Erythroblast (primary cell): ENCODE data around the gene FMO2.

Source experiments
- GATA1 ChIP-seq: IDR thresholded peaks from 2 replicates; pipeline ENCODE4 v1.6.1; 2011; ENCODE audit warnings: low read depth, mild to moderate bottlenecking, control low read depth, low read length, moderate library complexity
- POLR2A ChIP-seq: IDR thresholded peaks from 2 replicates; pipeline ENCODE4 v1.6.1; 2011; ENCODE audit warnings: mild to moderate bottlenecking, low read length

DNA sequence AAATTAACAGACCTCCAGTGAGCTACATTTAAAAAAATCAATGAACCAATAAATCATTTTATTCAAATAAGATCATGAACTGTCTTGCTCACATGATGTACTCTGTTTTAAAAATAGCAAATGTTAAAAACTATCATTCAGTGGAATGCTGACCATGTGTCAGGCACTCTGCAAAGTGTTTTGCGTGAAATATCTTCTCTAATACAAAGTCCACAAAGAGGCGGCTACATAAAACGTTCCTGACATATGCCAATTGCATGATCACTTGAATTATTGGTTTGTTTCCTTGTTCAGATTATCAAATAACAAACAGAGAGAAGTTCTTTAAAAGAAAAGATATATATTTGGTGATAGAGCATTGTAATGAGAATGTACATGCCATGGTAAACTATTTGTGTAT, 10.7 kb downstream of the FMO2 start:
- TF ChIP-seq POLR2A (no peak), GATA1 (no peak)
